Measurements from ENCODE around the gene REN. TPM values are rescaled to one million over a fixed set of nuclear protein-coding genes. Genes with fewer than 3 reads are reported as not detected.

REN gene
- total and polyA plus RNA-seq, 2 donors (not counting 3 experiments of a cell fraction or from before 2014, with no cell fraction given): 0.11 TPM; not detected in 1

DNA sequence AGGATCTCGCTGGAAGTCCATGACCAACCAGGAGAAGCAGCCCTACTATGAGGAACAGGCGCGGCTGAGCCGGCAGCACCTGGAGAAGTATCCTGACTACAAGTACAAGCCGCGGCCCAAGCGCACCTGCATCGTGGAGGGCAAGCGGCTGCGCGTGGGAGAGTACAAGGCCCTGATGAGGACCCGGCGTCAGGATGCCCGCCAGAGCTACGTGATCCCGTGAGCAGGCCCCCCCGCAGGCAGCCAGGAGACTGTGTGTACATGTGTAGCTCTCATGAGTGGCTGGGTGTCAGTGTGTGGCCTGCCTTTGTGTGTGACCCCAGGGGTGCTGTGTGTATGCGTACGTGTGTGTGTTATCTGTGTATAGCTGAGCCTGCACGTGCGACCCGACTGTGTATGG is 41.5 kb downstream of the REN start:
- POLR2A ChIA-PET: no interaction called here
- Histone ChIP-seq H3K9me3 (replicated peaks; ENCODE audit: control insufficient read depth, insufficient read depth, low read length) (no peaks in the 10 kb centered on the region), H3K27ac (ENCODE audit: insufficient read depth, low read depth, low read length) (no peak overlapping the region), H3K4me3 (replicated peaks in 1 of 3; ENCODE audit: insufficient read depth in 1 of 3, low read depth in 1 of 3, low read length in 3 of 3) (no peak overlapping the region), H3K9ac (replicated peaks; ENCODE audit: extremely low read depth, insufficient read depth, low read length) (no peak overlapping the region), H3K27me3 (ENCODE audit: control insufficient read depth in 2 of 2, insufficient read depth in 2 of 2, low read length in 2 of 2) (no peaks in the 10 kb centered on the region), H3K79me2 (ENCODE audit: control insufficient read depth, insufficient read depth, low read length) (no peaks in the 10 kb centered on the region), H3K36me3 (ENCODE audit: control insufficient read depth in 2 of 2, extremely low read depth in 1 of 2, insufficient read depth in 2 of 2, low read length in 2 of 2) (peaks cover 0 to 41% of the 10 kb centered on the region in 2 experiments), H3K9me1 (replicated peaks; ENCODE audit: control insufficient read depth, extremely low read depth, insufficient read depth, low read length) (no peaks in the 10 kb centered on the region), H4K20me1 (replicated peaks; ENCODE audit: control insufficient read depth, extremely low read depth, insufficient read depth, low read length) (no peaks in the 10 kb centered on the region), H2AFZ (ENCODE audit: low read depth, low read length) (no peak overlapping the region), H3K4me1 (ENCODE audit: control insufficient read depth, extremely low read depth, insufficient read depth, low read length) (peaks cover 9% of the 10 kb centered on the region), H3K4me2 (ENCODE audit: insufficient read depth, low read length) (no peak overlapping the region)
- DNase-seq (ENCODE audit: low read depth, low spot score) (no peak), FAIRE-seq (no peak)
- CTCF ChIA-PET: interaction anchor here (1.1 to 19.0 kb wide), 2 partner anchors 50 to 259 kb away, joined by 3 to 903 read pairs; partner anchors contain the start of gene SNRPE
- dilution Hi-C loops (cut with MboI; ENCODE audit: extremely low pct_ligation_motif_present, low sequenced_read_pairs): loop anchor here (25.0 kb wide), 1 partner anchor 262 kb away; the partner anchor contains the start of gene SNRPE
- TF ChIP-seq FOS (IDR thresholded peaks at IDR 0.05; ENCODE audit: borderline replicate concordance, insufficient read depth, low read length): no peak
- no peak for TF ChIP-seq POLR2AphosphoS5 (IDR thresholded peaks at IDR 0.05; ENCODE audit: insufficient read depth, low read depth, low read length)
- no peak for TF ChIP-seq JUN (IDR thresholded peaks at IDR 0.05; ENCODE audit: borderline replicate concordance, insufficient read depth, insufficient read length, low read depth)
- TF ChIP-seq GATA2 (IDR thresholded peaks at IDR 0.05; ENCODE audit: insufficient read depth, insufficient read length, low read depth, low read length): no peak
- TF ChIP-seq EZH2 (IDR thresholded peaks at IDR 0.05; ENCODE audit: borderline replicate concordance, low read depth, low read length, severe bottlenecking): no peak
- TF ChIP-seq POLR2A (IDR thresholded peaks at IDR 0.05; ENCODE audit: low read depth, low read length): no peak
- TF ChIP-seq MYC (IDR thresholded peaks at IDR 0.05; ENCODE audit: low read depth, low read length): no peak
- TF ChIP-seq, protein P1, sequence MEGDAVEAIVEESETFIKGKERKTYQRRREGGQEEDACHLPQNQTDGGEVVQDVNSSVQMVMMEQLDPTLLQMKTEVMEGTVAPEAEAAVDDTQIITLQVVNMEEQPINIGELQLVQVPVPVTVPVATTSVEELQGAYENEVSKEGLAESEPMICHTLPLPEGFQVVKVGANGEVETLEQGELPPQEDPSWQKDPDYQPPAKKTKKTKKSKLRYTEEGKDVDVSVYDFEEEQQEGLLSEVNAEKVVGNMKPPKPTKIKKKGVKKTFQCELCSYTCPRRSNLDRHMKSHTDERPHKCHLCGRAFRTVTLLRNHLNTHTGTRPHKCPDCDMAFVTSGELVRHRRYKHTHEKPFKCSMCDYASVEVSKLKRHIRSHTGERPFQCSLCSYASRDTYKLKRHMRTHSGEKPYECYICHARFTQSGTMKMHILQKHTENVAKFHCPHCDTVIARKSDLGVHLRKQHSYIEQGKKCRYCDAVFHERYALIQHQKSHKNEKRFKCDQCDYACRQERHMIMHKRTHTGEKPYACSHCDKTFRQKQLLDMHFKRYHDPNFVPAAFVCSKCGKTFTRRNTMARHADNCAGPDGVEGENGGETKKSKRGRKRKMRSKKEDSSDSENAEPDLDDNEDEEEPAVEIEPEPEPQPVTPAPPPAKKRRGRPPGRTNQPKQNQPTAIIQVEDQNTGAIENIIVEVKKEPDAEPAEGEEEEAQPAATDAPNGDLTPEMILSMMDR (IDR thresholded peaks at IDR 0.05; ENCODE audit: extremely low read depth in 1 of 2, insufficient read depth in 1 of 2, low read depth in 1 of 2, low read length in 2 of 2): no peak
- TF ChIP-seq MAX (IDR thresholded peaks at IDR 0.05; ENCODE audit: insufficient read depth, insufficient read length): no peak
- no TSS peak for BruUV-seq (replicated peaks)
- intact Hi-C loops (cut with micrococcal nuclease): loop anchor here (5.0 to 10.0 kb wide), 2 partner anchors 130 to 497 kb away; partner anchors contain the start of gene ATP2B4

Measured in endothelial cell of umbilical vein (primary cell).